NK-92 (cell line): Measurements from ENCODE around the gene IRF5.
"Not testable (repeated sequence)": the region's sequence is repeated elsewhere in the genome, so short reads cannot be mapped to it uniquely, and the experiment has no call there.

Experiments used
- DNase-seq: peaks from one replicate; lab custom pipeline; 2025; ENCODE audit not compliant: unreplicated experiment; lab: John Stamatoyannopoulos, UW

The IRF5 gene

DNA sequence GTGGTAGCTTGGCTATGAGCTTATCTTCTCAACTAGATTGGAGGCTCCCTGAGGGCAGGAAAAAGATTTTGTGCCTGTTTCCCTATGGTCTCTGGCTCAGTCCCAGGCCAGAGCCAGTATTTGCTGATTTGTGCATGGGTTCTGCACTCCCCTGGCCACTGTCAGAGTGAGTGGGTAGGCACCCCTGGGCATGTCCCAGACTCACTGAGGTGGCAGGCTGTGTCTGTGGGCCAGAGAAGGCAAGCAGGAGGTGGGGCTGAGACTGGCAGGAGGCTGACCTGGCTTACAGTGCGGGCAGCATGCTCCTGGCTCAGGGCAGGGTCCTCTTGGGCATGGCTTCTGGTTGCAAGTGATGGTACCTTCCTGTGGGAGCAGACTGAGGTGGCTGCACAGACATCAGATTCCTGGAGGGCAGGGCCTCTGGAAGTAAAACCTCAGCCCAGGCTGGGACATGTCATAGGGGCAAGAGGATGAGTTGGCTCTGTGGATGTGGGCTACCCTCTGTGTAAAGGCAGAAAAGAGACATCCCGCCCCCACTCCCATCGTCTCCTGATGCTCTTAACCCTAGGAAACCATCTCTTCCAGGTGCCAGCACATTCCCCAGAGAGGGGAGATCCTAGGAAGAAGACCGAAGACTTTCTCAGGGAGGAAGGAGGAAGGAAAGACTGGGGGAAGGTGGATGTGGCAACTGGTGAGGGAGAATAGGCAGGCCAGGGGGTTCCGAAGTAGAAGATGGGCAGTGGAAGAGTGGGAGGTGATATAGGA, 31.5 kb upstream of the IRF5 start:
- DNase-seq = no peak

DNA sequence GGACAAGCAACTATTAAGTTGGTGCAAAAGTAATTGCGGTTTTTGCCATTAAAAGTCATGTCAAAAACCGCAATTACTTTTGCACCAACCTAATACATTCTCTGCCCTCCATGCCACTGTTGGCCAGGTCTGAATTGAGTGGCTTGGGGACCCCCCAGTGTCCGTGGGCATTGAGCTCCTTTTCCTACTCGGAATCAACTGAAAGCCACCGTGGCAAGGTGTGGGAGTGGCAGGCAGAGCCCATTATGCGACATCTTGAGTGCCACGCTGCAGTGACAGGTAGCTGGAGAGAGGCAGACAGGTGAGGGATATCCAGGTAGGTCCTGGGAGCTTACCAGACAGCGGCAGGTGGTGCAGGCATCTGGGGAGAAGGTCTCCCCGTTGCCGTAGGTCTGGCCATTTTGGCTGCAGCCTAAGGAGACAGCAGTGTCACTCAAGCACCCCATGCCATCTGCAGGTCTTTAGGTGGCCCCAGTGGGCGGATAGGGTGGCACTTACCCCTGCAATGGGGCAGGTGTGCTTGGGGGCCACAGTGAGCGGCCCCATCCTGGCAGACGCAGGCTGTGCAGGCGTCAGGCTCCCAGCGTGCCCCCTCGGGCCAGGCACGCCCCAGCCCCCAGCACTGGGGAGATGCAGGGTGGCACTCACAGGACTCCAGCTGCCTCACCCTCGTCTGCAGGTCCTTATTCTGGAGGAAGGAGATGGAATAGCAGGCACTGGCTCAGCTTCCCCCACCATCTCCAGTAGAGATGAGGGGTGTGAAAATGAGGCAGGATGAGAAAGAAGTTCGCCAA, 30.8 kb upstream of the IRF5 start:
- DNase-seq = no peak

DNA sequence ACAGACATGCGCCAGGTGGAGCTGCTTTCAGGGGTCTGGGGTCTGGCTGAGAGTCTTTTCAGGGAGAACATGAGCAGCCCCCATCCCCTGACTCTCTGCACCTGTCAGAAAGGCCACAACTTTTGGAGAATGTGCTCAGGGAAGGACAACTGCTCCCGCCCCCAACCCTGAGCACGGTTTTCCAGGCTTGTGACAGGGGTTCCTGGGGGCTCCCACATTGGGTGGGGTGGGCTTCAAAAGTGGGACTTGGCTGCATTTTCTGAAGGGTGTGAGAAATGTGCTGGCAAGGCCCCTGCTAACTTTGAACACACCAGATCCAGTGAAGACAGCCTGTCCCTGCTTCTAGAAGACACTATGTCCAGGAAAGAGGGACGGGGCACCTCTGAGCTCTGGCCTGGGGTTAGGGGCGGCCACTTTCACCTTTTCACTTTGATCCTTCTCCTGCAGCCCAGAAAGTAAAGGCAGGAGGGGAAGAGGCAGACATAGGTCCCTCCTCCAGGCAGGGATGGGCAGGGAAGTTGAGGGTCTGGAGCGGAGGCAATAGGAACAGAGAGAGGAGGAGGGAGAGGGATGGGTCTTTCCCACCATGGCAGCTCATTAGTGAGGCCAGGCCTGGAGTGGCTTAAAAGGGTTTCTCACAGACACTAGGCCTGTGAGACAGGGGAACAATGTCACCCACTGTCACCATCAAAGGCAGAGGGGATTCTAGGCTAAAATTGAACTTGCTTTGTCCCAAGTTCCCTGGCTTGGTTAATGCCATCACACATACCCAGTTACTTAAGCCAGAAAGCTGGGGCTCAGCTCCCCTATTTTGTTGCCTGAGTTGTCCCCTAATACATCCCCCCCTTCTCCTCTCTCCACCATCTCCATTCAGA, 28.7 kb upstream of the IRF5 start:
- DNase-seq = no peak

DNA sequence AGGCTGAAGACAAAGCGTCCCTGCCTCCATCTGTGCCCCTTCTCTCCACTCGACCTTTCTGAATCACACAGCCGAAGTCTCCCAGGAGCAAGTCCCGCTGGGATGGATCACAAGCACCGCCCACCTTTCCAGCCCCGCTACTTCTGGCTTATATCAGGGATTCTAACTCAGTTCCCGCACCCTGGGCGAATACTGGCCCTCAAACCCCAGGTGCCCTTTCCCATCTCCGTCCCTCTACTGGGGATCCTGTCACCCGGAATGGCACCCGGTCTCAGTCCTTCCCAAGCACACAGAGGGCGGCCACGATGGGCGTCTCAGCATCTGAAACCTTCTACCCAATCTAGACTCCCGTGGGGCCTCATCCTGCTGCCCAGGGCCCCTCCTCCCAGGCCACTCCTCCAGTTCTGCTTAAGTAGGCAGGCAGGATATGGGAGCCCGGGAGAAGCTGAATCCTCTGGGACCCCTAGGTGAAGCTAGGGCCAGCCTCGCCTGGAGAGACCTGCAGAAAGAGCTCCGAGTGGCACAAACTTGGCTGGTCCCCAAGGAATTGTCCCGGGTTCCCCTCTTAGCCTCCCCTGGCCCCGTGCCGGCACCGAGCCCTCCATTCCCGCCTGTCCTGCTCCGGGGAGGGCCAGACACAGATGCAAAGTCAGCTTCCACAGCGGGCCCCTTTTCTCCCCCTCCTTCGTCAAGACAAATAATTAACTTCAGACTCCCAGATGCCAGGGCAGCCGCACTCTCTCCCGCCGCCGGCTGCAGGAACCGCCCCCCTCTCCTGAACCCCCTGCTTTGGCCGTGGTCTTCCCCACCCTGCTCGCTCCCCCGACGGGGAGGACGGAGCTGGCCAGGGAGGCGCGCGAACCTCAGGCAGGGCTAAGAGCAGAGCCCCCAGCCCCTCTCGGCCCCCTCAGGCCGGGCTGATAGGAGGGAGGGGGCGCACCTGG, 27.8 kb upstream of the IRF5 start:
- no peak for DNase-seq

DNA sequence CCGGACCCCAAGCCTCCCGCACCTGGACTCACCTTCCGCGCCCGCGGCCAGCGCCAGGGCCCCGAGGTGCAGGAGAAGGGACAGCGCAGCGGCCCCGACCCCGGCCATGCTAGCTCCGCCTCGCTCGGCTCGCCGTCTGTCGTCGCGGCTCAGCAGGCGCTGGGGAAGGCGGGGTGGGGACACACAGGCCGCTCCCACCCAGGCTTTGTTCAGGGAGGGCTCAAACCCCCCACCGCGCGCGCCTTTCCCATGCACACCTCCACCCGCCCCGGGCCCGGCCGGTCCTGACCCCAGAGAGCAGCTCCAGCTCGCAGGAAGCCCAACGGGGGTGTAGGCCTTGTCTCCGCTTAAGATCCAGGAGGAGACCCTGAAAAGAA, 27.2 kb upstream of the IRF5 start, which contains the start of gene KCP:
Gene KCP (minus strand): TSS at position 141 of the 377 bp plus-strand sequence. CDS start 33 bp downstream, at position 108.
- no peak for DNase-seq

DNA sequence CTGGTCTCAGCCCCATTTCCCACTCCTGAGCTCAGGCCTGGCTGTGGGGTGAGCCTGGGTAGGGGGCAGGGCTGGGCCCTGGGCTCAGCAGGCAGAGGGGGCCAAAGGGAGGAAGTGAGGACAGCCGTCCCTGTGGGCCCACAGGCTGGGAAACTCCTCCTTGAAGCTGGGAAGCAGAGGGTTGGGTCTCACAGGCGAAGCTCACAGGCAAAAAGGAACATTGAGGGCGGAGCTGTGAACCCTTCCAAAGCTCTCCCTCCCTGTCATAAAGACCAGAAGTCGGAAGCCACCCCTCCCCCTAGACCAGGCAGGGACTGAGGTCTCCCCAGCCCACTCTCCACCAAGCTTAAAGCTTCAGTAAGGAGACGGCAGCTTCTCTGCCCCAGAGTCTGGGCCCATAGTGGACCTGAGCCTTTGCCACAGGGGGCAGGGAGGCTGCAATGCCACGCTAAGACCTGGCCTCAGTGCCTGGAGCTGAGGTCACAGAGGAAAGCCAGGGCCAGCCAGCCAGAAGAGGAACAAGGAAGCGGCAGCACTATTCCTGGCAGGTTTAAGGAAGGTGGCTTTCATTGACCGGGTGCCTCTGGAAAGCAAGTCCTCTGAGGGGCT, 26.2 kb upstream of the IRF5 start:
- DNase-seq = no peak

DNA sequence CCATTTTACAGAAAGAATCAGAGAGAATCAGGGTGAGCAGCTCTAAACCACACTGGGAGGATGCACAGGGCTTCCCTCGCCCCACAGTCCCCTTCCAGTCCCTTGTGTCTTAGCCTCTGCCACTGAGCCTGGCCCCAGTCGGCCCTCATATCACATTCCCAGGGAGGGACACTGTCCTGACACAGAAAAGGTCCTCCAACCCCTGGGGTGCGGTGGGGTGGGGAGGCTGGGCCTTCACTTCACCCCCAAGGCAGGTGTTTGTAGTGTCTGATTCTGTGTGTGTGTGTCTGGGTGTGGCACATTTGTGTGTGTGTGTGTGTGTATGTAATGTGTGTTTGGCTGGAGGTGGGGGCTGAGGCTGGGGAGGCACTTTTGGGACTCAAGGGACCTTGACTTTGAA, 25.4 kb upstream of the IRF5 start:
- DNase-seq = no peak

DNA sequence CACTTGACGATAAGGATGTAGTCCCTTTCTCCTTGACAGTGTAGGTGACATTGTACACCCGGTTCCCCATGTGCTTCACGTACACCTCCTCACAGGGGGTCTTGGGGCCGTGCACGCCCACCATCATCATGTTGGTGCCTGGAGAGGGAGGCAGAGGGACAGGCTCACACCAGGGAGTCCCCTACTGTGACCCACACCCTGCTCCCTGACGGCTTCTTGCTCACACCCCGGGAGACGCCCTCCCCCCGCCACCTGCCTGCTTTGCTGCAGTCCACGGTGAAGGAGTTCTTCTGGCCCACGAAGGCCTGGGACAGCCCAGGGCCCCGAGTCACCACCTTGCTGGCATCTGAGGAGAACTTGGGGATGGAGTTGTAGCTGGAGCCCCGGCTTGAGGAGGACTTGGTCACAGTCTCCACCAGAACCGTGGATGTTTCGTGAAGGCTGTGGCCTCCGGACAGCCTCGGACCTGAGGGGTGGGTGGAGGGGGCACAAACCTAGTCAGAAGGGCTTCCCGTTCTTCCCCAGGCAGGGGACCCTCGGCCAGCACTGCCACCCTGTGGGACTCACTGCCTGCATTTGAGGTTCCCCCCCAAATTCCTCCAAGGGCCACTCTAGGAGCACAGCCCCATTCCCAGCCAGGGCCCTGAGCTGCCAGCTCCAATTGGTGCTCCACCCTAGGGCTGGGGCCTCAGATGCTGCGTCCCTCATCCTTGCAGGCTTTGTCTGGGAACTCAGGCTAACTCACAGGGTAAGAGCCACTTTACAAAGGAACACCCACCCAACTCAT, 24.8 kb upstream of the IRF5 start:
- DNase-seq = not testable (repeated sequence)

DNA sequence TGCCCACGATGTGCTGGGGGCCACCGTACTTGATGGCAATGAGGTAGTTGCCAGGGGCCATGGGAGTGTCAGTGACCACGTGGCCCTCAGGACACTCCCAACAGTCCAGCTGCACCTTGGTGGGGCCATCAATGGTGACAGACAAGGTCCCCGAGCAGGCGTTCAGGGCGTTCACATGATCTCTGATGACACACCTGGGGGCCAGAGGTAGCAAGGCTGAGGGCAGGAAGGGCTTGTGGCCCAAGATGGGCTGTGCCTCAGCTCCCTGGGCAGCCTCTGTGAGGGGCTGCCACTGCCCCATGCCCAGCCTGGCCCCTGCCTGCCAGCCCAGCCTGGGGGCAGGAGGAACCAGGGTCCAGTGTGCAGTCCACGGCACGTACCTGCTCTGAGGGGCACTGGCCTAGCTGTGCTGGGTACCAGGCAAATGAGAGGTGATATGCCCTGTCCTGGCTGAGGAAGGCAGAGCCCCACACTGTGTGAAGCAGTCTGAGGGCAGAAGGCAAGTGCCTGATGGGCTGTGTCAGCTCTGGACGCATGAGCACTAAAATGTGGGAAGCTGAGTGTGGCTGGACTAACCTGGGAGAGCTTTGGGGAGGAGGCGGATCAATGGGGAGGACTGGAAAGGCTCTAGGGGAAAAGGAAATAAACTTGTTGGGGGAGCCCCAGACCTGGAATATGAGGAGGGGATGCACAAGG, 23.7 kb upstream of the IRF5 start:
- no peak for DNase-seq

DNA sequence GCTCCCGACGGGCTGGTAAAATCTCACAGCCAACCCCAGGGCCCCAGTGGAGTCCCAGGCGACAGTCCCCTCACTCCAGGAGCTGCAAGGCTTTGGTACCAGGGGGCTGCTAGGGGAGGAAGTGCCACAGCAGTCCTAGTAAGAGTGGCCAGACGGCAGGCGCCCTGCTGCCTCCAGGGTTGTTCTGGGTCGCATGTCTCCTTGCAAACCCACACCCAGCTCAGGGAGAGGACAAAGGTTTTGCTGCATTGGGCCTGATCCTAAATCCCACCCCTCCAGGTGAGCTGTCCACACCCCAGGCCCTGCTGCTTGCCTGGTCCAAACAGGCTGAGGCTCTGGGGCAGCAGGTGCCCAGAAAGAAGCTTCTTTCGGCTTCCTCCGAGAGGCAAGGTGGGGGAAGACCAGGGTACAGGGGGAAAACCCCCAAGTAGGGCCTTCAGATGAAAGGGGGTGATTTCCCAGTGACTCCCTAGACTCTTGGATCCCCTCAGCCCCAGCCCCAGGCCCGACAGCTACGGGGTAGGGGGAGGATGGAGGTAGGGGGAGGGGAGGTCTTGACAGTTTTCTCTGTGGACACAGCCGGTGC, 23.1 kb upstream of the IRF5 start:
- DNase-seq = no peak

DNA sequence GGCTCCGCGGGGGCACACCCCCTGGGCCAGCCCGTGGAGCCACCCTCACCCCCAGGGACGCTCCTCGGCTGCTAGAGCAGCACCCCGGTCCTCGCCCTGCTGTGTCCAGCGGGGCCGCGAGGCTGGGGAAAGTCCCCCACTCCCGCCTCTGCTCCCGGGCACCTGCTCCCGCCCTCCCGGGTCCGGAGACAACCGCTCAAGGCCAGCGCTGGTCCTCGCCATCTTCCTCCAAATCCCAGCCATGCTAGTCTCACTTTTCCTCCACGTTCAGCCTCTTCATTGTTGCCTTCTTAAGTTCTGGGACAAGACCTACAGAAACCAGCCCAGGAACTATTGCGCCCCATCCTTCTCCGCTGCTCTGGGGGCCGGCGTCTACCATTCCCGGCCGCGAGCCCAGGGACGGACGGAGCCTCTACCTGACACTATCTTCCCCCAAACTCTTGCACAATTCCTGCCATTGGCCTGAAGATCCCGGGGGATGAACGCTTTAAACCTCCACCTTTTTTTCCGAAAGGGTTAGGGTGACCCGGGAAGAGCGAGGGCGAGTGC, 22.4 kb upstream of the IRF5 start:
- no peak for DNase-seq

DNA sequence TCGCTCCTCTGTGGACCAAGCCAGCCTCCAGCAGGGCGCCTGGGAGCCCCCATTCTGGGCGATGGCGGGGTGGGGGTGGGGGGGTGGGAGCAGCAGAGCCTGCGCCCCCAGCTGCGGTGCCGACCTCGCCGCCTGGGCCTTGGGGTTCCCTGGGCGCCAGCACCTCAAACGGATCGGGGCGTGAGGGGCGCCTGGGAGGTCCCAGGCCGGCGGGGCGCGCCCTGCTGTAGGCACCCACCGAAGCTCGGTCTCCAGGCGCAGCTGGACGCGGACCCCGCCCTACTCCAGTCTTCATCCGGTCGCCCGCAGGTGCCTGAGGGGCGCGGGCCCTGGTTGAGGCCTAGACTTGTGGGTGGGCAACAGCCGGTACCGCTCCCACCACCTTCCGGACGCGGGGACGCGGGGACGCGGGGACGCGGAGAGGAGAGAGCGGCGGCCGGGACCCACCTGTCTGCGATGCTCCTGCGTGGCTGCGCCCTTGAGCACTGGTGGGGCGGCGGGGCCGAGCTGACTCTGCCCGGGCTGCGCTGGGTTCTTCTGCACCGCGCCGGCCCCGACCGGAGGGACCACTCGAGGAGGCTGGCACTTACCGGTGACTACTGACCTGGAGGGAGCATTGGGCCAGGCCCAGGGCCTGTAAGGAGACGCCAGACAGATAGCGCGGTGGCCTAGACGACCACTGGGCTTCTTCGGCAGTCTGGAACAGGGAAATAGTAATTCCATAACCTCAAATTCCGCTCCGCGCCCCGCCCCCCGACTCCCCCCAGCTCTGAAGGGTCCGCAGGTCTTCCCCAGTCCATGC, 21.7 kb upstream of the IRF5 start:
- DNase-seq = no peak

DNA sequence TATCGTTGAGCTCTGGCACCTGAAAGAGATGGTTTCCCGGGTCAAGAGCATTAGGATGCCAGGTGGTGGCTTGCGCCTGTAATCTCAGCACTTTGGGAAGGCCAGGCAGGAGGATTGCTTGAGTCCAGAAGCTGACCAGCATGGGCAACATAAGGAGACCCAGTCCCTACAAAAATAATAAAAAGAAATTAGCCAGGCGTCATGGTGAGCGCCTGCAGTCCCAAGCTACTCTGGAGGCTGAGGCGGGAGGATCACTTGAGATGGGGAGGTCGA, 21.1 kb upstream of the IRF5 start:
- no peak for DNase-seq

DNA sequence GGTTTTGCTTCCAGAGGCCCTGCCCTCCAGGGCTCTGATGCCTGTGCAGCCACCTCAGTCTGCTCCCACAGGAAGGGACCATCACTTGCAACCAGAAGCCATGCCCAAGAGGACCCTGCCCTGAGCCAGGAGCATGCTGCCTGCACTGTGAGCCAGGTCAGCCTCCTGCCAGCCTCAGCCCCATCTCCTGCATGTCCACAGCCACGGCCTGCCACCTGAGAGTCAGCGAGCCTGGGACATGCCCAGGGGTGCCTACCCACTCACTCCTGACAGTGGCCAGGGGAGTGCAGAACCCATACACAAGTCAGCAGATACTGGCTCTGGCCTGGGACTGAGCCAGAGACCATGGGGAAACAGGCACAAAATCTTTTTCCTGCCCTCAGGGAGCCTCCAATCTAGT, 20.6 kb upstream of the IRF5 start:
- DNase-seq = no peak

DNA sequence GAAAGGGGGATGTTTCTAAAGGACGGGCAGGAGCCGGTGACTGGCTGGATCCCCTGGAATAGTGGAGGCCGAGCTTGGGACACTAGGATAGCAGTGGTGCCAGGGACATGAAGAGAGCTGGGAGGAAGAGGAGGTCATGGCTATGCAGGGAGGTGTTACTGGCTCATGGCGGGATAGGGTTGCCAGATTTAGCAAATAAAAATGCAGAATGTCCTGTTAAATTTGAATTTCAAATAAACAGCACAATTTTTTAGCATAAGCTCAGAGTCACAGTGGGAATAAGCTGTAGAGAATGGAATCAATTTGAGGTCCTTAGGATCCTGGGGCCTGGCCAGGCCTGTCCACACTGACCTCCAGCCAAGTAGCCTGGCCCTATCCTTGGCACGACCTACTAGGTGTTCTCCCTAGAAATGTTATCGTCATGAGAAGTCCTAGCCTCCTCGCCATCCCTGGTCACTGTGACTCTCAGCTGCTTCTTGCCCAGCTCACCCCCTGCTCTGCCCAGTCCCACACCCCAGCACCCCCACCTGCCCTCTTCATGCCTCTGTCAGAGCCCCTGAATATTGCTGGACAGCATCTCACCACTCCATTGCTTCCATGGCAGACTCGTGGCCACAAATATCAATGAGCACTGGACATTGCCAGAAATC, 19.6 kb upstream of the IRF5 start:
- no peak for DNase-seq

DNA sequence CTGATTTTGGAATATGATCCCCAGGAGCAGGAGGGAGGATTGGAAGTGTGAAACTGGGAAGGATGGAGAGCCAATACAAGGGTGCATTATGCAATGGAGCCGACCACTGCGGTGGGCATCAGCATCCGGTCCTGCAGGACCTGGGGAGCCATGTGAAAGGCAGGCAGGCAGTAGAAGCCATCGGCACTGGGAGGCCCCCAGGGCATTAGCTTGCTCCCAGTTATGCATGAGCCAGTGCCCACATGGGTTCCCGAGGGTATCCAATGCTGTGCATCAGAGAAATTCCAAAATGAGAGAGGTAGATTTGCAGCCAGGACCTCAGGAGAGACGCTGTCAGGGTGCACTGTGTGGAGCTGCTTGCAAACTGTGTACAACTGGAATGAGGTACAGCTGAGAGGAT, 18.5 kb upstream of the IRF5 start:
- DNase-seq = no peak
